ENCODE measurements around the gene CENPU.
"Not testable (repeated sequence)": the region's sequence is repeated elsewhere in the genome, so short reads cannot be mapped to it uniquely, and the experiment has no call there.

CENPU gene, protein sequence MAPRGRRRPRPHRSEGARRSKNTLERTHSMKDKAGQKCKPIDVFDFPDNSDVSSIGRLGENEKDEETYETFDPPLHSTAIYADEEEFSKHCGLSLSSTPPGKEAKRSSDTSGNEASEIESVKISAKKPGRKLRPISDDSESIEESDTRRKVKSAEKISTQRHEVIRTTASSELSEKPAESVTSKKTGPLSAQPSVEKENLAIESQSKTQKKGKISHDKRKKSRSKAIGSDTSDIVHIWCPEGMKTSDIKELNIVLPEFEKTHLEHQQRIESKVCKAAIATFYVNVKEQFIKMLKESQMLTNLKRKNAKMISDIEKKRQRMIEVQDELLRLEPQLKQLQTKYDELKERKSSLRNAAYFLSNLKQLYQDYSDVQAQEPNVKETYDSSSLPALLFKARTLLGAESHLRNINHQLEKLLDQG

DNA sequence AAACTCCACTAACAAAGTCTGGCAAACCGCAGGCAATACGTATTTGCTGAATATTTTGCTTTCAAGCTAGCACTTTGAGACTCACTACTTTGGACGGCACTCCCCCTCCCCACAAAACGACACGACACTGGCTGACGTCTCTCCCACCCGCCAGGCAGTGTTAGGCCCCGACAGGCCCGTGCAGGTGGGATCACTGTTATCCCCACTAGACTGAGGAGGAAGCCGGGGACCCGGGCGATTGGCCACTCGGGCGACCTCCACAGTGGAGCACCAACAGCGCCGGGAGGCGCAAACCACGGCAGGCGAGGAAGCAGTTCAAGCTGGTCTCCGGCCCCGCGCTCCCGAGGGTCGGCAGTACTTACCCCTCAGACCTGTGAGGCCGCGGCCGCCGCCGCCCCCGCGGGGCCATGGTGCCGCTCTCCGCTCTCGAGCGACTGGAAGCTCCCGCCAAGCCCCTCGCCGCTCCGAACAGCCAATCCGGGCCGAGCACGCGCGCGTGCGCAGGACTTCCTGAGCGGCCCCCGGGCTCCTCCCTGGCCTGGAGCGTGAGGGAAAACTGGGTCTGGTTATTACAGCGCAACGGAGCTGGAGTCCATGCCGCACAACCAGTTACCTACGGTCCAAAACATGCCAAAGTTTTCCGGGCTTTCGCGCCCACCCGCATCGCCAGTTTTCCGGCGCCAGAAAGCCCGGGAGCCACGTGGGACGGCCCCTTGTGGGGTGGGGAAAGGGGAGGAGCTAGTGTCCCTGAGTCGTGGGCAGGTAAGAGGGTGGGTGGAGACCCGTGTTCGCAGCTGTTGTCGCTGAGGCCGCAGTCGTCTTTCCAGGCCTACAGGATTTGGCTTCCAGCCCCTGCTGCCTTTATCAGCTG lies at the start of gene CENPU:
TSS of gene CENPU (minus strand) at position 443 of the 871 bp plus-strand sequence. CDS start at position 409, 34 bp downstream.
- peak; percentile 90 for DNase-seq (ENCODE audit: low read depth in 2 of 2)

DNA sequence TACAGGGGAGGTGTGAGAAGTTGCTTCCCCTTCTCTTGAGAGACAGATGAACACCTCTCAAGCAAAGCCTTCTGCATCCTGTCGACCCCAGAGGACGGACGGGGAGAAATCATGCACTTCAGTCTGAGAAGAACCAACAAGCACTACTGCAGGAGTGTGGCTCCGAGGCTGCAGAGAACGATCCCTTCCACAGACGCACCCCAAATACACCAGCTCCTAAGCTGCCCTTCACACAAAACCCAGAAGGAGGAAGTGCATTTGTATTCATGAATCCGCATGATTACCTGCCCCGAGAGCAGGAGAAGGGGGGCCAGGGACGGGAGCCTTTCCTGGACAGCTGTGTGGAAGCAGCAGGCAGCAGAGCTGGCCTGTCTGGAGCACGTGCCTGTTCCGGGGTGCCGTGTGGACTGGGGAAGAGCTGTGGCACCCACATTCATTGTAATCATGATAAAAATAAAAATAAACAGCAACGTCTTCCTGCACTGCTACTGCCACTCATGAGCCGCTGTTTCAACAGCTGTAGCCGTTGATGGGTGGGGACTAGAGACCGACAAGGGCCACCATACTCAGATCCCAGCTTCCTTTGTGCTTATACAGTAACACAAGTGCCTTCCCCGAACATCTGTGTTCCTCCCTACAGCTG lies 49.0 kb upstream of the CENPU start:
- DNase-seq (ENCODE audit: low read depth in 2 of 2), result no peak

DNA sequence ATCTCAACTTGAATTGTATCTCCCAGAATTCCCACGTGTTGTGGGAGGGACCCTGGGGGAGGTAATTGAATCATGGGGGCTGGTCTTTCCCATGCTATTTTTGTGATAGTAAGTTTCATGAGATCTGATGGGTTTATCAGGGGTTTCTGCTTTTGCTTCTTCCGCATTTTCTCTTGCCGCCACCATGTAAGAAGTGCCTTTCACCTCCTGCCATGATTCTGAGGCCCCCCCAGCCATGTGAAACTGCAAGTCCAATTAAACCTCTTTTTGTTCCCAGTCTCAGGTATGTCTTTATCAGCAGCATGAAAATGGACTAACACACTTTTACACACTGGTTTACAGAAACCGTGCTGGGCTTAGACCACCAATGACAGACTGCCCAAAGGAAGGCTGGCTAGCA lies 45.3 kb upstream of the CENPU start:
- not testable (repeated sequence) for DNase-seq (ENCODE audit: low read depth in 2 of 2)

DNA sequence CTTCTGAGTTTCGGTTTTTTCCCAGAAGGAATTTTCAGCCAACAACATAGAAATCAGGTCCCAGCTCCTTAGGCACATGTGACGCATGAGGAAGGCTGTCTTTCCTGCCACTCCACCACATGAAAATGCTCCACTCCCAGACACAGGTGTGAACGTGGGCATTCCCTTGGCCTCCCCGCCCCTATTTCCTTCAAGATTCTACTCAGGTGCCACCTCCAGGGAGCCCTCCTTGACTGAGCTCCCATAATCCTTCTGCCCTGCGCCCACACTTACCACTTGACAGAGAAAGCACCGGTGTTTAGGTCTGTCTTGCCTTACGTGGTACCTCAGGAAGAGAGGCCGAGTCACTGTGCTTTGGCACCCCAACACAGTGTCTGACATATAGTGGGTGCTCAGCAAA lies 44.4 kb upstream of the CENPU start:
- no peak for DNase-seq (ENCODE audit: low read depth in 2 of 2)

DNA sequence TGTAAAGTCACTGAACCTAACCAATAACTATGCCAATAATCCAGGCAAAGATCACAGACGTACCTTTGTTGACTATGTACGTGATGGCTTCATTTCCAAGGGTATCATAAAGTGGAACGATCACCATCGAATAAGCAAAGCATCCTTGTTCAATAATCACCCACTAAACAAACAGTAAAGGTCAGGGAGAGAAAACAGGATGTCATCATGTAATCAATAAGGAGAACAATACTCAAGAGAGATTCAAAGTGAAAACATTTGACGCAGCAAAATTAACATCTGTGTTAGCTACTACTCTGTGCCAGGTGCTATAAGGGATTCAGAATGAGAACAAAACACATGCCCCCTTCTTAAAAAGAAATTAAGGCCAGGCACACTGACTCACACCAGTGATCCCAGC lies 42.9 kb upstream of the CENPU start:
- DNase-seq (ENCODE audit: low read depth in 2 of 2), result no peak

DNA sequence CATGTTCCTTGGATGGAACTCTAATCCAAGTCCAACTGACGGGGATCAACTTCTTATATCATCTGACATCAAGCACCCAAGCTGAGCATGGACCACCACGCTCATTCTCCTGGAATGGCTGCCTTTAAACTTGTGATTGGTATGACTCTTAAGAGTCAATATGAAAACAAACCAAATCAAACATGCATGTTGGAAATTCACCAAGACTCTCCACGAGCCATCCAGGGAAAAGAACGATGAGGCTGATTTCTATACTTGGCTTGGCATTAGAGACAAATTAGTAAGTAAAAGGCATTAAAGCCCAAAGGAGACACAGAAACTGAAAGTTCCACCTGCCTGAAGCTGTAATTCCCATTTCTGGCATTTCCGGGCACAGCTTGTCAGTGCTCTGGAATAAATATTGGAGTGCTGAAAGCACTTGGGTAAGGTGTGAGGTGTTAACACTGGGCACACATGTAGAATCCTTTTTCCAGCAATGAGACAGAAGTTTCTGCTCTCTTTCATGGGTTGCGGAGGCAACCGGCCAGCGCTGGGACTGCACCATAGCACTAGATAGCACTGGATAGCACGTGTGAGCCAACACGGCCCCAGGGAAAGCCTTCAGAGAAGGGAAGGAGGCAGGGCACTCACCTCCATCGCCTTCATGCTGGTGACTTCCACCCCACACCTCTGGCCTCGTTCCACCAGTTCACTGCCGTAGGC lies 42.1 kb upstream of the CENPU start:
- DNase-seq (ENCODE audit: low read depth in 2 of 2), result no peak

DNA sequence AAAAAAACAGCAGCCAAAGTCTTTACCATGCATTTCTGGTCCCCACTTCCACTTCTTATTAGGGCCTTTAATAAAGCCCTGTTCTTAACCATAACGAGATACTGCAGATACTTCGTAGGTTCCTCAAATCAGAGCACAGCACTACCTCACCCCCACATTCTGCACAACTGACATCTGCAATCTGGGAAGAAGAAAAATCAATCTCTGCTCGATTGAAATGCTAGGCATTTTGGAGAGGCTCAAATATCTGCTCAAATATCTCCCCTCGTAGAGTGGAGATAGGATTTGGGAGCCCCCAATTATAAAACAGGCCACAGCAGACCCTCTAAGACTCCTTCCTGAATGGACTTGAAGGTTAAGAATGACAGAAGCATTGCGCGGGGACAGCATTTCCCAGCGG lies 40.3 kb upstream of the CENPU start:
- DNase-seq (ENCODE audit: low read depth in 2 of 2), result no peak

DNA sequence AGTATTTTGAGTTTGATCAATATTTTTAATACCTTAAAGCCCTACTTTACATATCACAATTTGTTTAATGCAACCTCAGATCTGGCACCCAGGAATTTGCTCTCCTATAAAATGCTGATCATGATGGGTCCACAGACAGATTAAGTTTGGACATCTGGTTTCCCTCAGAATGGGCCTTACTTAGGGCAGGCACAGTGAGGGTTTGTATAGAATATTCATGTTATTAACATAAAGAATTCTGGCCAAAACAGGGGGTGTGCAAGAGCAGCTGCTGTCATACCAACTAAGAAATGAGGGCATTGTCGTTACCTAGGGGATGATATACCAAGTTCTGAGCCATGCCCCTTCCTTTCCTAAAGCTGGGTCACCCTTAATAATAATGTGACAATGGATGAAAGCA lies 37.5 kb upstream of the CENPU start:
- DNase-seq (ENCODE audit: low read depth in 2 of 2), result no peak

DNA sequence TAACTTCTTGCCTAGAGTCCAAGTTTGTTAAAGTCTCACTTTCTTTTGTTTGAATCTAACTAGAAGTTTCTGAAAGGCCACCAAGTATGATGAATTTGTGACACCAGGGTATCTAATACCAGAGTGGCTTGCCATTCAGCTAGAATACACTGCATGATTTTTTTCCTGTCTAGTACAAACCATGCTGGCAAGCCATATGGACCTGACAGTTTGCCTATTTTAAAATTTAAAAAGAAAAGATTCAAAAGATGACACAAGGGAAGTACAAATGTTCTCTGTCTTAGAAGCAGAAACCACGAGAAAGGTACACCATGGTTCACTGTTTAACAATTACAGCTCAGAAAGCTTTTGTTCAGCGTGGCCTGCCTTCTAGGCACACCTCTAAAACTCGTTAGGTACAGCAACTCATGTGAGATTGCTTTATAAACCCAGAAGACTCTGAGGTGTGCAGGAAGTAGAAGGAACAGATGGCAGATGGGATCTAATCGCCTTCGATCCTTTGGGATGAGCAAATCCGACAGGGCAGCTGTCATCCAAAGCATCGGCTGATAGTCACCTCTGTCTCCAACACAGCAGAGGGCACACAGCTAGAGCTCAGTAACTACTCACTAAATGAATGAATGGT lies 35.4 kb upstream of the CENPU start:
- no peak for DNase-seq (ENCODE audit: low read depth in 2 of 2)

DNA sequence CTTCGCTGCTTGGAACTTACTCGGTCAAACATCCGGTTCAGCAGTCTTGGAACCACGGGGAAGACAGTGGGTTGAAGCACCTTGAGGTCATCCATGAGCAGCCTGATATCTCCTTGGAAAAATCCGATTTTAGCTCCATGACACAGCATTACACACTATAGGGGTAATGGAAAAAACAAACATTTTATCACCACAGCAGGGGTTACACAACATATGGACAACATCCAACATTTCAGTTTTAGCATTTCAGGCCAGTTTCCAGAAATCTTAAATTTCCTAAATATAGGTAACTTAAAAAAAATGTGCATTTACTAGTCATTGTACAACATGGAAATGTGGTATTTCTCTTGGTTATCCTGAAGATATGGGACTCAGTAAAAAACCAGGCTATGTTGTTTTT lies 34.4 kb upstream of the CENPU start:
- no peak for DNase-seq (ENCODE audit: low read depth in 2 of 2)

DNA sequence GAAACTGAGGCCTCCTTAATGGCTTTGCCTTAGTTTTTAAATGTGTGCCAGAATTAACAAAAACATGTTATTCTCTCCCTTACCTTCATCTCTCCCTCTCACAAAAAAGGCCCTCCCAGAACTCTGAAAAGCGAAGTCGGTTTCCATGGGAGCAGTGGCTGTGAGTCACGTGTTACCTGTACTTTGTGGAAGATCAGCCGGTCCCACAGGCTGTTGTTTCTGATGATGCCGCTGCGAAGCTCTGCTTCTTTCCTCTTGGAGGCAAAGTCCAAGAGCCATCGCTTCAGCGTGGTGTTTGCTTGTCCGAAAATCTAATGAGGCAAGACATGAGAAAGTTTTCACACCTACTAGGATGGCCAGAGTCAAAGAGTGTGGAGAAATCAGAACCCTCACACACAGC lies 32.5 kb upstream of the CENPU start:
- DNase-seq (ENCODE audit: low read depth in 2 of 2), result no peak

DNA sequence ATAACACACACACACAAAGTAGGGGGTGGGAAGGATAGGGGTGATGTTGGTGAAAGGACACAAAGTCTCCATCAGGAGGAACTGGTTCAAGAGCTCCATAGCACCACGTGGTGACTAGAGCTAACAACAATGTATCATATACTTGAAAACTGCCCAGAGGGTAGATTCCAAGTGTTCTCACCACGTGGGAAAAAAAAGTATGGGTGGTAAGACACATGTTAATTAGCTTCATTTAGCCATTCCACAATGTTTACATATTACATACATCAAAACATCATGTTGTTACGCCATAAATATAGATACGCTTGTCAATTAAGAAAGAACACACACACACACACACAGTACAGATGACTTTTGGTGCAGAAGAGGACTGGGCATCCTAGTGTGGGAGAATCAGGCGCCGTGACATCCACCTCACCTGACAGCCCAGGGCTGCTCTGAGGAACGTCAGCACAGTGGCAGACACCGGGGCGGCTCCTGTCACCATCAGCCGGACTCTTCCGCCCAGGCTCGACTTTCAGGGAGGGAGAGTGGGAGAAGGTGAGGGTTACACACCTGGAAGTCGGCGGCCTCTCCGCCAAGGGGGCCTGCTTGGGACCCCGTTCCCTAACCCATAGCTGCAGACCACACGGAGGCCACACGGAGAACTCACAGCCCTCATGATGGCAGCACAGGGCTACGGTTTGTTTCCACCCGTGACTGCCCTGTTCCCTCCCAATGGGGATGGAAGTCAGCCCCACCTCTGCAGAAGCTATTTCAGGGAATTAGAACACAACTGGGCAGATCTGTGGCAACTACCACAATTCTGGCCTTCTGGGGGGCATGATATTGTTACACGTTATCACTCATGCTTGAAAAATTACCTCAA lies 31.8 kb upstream of the CENPU start:
- no peak for DNase-seq (ENCODE audit: low read depth in 2 of 2)

DNA sequence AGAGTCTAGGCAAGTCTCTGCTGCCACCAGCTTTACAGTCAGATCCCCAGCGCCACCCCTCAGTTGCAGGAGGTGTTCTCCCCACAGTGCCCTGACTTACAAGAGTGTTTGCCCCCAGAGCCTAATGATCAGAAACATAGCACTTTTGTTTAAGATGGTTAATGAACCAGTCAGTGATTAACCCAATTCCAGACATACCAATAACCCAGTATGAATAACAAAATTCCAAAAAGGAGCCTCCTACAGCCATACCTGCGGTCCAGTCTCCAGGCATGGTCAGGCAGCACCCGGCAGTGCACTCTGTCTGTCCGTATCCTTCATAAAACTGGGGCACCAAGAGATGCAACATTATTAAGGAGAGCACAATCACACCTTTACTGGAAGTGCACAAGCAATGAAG lies 30.7 kb upstream of the CENPU start:
- DNase-seq (ENCODE audit: low read depth in 2 of 2), result no peak

DNA sequence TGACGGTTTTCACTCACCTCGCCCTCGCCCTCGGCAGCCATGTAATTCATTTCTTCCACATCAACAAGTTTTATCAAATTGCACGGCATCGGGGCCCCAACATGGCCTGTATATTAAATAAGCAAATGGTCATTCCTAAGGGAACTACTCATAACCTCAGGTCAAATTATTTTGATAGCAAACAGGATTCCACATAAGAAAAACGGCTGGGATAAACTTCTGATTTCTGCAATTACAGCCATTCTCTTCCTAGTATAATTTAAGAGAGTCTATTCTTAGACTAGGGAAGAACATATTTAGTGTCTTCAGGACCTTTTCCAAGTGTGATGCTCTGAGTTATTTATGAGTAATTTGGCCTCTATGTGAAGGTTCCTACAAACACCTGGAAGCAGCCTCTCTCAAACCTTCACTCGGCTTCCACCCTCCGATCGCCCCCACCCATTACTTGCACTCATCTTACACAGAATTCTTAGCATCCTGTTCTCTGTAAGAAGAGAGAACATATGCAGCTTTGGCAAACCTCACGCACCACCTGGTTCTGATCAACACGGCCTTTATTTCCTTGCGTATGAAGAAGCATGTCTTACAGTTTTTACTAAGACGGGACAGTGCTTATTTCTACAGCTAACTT lies 29.4 kb upstream of the CENPU start:
- DNase-seq (ENCODE audit: low read depth in 2 of 2), result no peak

DNA sequence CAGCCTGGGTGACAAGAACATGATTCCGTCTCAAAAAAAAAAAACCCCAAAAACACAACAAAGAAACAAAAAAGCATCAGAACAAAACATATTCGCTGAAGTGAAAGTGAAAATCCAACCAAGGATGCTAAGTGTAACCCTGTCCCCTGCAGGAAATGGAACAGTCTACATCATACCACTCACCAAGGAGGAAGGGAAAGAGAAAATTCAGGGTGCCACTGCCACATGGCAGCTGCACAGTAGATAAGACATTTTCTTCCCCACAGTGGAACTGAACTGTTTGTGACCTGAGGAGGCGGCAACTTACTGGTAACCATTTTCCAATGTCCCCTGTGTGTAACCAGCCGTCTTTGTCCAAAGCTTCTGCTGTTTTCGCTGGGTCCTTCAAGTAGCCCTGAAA lies 28.2 kb upstream of the CENPU start:
- DNase-seq (ENCODE audit: low read depth in 2 of 2), result peak in 1 of 2 donors; percentile 22

DNA sequence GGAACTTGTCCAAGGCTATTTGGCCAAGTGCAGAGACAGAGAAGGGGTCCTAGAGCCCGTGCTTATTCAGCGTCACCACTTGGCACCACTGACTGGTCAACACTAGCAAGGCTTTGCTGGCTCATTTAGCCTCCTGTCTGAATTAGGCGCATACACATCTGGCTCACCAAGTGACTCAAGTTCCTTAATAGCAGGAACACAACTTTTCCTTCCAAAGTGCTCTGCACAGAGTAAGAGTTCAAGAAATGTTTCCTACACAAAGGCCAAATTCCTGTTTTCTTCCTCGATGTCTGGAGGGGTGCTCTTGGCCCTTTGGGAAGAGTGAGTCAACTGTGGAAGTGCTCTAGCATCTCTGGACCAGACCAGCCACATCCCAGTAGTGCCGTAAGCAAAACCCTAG lies 26.8 kb upstream of the CENPU start:
- DNase-seq (ENCODE audit: low read depth in 2 of 2), result no peak

DNA sequence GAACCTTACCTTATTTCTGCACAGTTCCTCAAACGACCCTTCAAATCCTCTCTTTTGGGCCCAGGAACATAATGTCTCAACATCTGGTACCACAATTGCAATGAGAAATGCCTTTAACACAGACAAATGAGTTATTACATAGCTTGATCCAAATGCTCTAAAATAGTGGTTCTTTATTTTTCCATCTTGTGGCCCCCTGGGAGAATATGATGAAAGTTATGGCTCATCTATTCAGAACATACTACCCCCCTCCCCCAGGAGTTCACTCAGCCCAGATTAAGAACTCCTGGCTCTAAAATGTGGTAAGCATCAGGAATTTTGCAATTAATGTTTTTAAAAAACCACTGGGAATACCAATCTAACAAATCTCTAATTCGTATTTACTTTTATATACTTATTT lies 23.9 kb upstream of the CENPU start:
- DNase-seq (ENCODE audit: low read depth in 2 of 2), result no peak

DNA sequence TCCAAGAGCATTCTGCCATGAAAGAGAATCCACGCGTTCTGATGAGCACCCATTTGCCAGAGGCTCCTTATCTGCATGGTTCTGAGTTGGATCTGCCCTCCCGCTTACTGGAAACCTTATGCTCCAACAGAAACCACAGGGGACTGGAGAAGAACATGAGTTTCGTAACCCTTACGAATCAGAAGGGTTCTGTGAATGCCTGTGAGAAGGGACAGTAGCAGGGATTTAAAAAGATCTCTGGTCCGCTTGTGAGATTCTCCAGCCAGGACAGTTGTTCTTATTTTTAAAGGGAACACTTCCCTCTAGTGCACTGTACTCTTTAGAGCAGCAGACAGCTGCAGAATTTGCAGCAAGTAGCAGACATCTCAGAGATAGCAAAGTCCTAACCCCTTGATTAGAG lies 22.5 kb upstream of the CENPU start:
- no peak for DNase-seq (ENCODE audit: low read depth in 2 of 2)

DNA sequence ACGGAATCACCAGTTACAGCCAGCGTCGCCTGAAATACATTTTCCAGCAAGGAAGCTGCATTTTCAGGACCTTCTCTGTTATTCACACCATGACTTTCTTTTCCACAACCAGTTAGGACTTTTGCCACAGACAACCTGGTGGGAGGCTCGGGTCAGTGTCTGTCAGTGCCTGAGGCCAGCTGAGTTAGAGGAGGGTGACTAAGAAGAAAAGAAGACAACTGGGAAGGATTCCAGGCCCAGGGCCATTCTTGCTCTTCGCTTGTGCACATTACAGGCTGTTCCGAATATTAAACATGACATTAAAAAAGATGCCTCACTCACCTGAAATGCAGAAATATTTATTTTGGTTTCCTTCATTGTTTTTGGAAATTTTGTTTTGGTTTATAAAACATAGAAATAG lies 21.4 kb upstream of the CENPU start:
- DNase-seq (ENCODE audit: low read depth in 2 of 2), result no peak
